ENCODE measurements around the gene GSC. TPM values are rescaled to one million over a fixed set of nuclear protein-coding genes. Genes with fewer than 3 reads are reported as not detected.

GSC gene
- total RNA-seq, 1 experiment from 2014 or later = not detected

DNA sequence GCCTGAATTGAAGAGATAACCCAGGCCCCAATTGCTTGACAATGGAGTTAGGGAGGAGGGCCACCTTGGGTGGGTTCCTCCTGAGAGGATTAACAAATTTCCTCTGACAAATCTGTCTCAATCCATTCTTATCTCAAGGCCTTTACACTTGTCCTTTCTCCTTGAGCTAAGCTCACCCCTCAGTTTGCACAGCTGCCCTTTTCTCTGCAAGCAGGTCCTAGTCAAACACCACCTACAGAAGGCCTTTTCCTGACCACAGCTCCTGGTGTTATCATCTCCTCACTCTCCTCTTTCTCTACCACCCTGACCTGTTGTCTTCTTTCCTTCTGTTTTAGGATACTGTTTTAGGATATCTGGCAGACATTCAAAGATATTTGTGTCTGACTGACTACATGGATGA is 26.4 kb upstream of the GSC start:
- H3K27me3 Mint-ChIP-seq (ENCODE audit: insufficient read depth, unreplicated experiment) = peaks cover 6% of the 10 kb centered on the region
- TF ChIP-seq, protein P1, sequence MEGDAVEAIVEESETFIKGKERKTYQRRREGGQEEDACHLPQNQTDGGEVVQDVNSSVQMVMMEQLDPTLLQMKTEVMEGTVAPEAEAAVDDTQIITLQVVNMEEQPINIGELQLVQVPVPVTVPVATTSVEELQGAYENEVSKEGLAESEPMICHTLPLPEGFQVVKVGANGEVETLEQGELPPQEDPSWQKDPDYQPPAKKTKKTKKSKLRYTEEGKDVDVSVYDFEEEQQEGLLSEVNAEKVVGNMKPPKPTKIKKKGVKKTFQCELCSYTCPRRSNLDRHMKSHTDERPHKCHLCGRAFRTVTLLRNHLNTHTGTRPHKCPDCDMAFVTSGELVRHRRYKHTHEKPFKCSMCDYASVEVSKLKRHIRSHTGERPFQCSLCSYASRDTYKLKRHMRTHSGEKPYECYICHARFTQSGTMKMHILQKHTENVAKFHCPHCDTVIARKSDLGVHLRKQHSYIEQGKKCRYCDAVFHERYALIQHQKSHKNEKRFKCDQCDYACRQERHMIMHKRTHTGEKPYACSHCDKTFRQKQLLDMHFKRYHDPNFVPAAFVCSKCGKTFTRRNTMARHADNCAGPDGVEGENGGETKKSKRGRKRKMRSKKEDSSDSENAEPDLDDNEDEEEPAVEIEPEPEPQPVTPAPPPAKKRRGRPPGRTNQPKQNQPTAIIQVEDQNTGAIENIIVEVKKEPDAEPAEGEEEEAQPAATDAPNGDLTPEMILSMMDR (IDR thresholded peaks at IDR 0.05; ENCODE audit: insufficient read depth in 1 of 2, low read depth in 1 of 2, low read length in 1 of 2, severe bottlenecking in 1 of 2, unreplicated experiment in 1 of 2) = no peak
- Histone ChIP-seq H3K9me3 (no peaks in the 10 kb centered on the region), H3K27me3 (replicated peaks; ENCODE audit: control insufficient read depth, insufficient read depth, low read length) (no peaks in the 10 kb centered on the region; the same call in 1 of the 2 replicates), H3K4me3 (ENCODE audit: low read depth, low read length) (no peak overlapping the region), H3K4me1 (no peaks in the 10 kb centered on the region), H3K36me3 (ENCODE audit: control insufficient read depth, insufficient read depth, low read length) (no peaks in the 10 kb centered on the region)
- ChIA-PET POLR2A (no interaction called here), CTCF (no interaction called here)
- H3K9me3 Mint-ChIP-seq (ENCODE audit: unreplicated experiment) = no peaks in the 10 kb centered on the region
- no peak for DNase-seq
- no peak overlapping the region for H3K27ac Mint-ChIP-seq (ENCODE audit: unreplicated experiment)
- no TSS peak for BruUV-seq (replicated peaks)
- H3K4me3 Mint-ChIP-seq (ENCODE audit: unreplicated experiment) = no peak overlapping the region
- H3K4me1 Mint-ChIP-seq (ENCODE audit: low read depth, unreplicated experiment) = no peaks in the 10 kb centered on the region
- no peaks in the 10 kb centered on the region for H3K36me3 Mint-ChIP-seq (ENCODE audit: insufficient read depth, unreplicated experiment)
- intact Hi-C loops (cut with micrococcal nuclease; ENCODE audit: unreplicated experiment) = no loop called here

GRCh38 chr14:94795372-94795771 is 25.5 kb upstream of the GSC start:
- ChIA-PET CTCF (interaction anchor here (0.5 kb wide), 1 partner anchor 184 kb away, joined by 5 read pairs; no protein-coding TSS in a partner anchor), POLR2A (no interaction called here)
- no TSS peak for BruUV-seq (replicated peaks)
- Histone ChIP-seq H3K4me3 (ENCODE audit: low read depth, low read length) (no peak overlapping the region), H3K4me1 (no peaks in the 10 kb centered on the region), H3K27me3 (replicated peaks; ENCODE audit: control insufficient read depth, insufficient read depth, low read length) (no peaks in the 10 kb centered on the region), H3K9me3 (no peaks in the 10 kb centered on the region), H3K36me3 (ENCODE audit: control insufficient read depth, insufficient read depth, low read length) (no peaks in the 10 kb centered on the region)
- Mint-ChIP-seq H3K4me3 (ENCODE audit: unreplicated experiment) (no peak overlapping the region), H3K27me3 (ENCODE audit: insufficient read depth, unreplicated experiment) (peaks cover 6% of the 10 kb centered on the region), H3K9me3 (ENCODE audit: unreplicated experiment) (no peaks in the 10 kb centered on the region), H3K36me3 (ENCODE audit: insufficient read depth, unreplicated experiment) (no peaks in the 10 kb centered on the region), H3K4me1 (ENCODE audit: low read depth, unreplicated experiment) (no peaks in the 10 kb centered on the region), H3K27ac (ENCODE audit: unreplicated experiment) (no peak overlapping the region)
- intact Hi-C loops (cut with micrococcal nuclease; ENCODE audit: unreplicated experiment) = no loop called here
- no peak for DNase-seq
- TF ChIP-seq, protein P1 (IDR thresholded peaks at IDR 0.05; ENCODE audit: insufficient read depth in 1 of 2, low read depth in 1 of 2, low read length in 1 of 2, severe bottlenecking in 1 of 2, unreplicated experiment in 1 of 2) = no peak

DNA sequence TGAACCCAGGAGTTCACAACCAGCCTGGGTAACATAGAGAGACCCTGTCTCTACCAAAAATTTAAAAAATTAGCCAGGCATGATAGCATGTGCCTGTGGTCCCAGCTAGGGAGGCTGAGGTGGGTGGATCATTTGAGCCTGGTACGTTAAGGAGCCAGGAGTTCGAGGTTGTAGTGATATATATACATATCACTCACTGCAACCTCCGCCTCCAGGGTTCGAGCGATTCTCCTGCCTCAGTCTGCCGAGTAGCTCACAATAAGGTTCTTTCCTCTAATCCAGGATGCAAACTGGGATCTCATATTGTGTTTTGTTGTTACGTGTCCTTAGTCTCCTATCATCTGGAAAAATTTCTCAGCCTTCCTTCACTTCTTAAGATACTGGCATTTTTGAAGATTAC is 24.0 kb upstream of the GSC start:
- TF ChIP-seq, protein P1 (IDR thresholded peaks at IDR 0.05; ENCODE audit: insufficient read depth in 1 of 2, low read depth in 1 of 2, low read length in 1 of 2, severe bottlenecking in 1 of 2, unreplicated experiment in 1 of 2) = no peak
- Mint-ChIP-seq H3K27me3 (ENCODE audit: insufficient read depth, unreplicated experiment) (peaks cover 6% of the 10 kb centered on the region), H3K4me1 (ENCODE audit: low read depth, unreplicated experiment) (no peaks in the 10 kb centered on the region), H3K9me3 (ENCODE audit: unreplicated experiment) (no peaks in the 10 kb centered on the region), H3K27ac (ENCODE audit: unreplicated experiment) (no peak overlapping the region), H3K36me3 (ENCODE audit: insufficient read depth, unreplicated experiment) (no peaks in the 10 kb centered on the region), H3K4me3 (ENCODE audit: unreplicated experiment) (no peak overlapping the region)
- intact Hi-C loops (cut with micrococcal nuclease; ENCODE audit: unreplicated experiment) = no loop called here
- ChIA-PET CTCF (no interaction called here), POLR2A (no interaction called here)
- Histone ChIP-seq H3K27me3 (replicated peaks; ENCODE audit: control insufficient read depth, insufficient read depth, low read length) (no peaks in the 10 kb centered on the region), H3K4me3 (ENCODE audit: low read depth, low read length) (no peak overlapping the region), H3K36me3 (ENCODE audit: control insufficient read depth, insufficient read depth, low read length) (no peaks in the 10 kb centered on the region), H3K4me1 (no peaks in the 10 kb centered on the region), H3K9me3 (no peaks in the 10 kb centered on the region)
- no peak for DNase-seq
- no TSS peak for BruUV-seq (replicated peaks)

All from Caco-2 (cell line).